ENCODE results near the gene MN1.

Gene MN1

DNA sequence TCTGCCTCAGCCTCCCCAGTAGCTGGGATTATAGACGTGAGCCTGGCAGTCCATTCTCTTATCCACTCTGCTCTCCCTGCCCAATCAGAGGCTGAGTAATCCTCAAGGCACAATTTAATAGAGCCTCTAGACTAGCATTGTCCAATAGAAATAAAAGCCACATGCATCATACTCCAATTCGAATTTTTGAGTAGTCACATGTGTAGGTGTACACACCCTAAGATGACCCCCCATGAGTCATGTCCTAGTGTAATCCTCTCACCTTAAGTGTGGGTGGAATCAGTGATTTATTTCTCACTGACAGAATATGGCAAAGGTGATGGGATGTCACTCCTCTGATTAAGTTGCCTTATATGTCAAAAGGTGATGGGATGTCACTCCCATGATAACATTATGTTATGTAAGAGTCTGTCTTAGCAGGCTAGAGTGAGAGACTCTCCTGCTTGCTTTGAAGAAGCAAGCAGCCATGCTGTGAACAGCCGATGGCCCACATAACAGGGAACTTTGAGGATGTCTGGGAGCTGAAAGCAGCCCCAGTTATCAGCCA, 61.3 kb downstream of the MN1 start:
- DNase-seq (ENCODE audit: low read depth) = no peak

GRCh38 chr22:27737521-27737920, 64.0 kb downstream of the MN1 start:
- DNase-seq (ENCODE audit: low read depth) = no peak

GRCh38 chr22:27734066-27734465, 67.5 kb downstream of the MN1 start:
- no peak for DNase-seq (ENCODE audit: low read depth)

DNA sequence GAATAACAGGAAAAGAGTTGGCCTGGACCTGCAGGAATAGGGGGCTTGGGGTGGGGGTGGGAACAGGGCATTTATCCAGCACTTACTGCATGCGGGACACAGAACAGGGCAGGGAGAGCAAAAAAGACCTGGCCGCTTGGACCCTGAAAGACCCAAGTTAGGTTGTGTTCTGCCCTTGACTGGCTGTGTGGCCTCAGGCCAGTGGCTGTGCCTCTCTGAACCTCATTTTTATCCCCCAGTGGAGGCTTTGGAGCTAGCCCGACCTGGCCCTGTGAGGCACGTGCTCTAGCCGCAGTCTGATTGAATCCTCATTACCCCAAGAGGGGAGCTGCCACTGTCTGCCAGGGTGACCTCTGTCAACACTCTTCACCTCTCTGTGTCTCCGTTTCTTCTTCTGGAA, 68.7 kb downstream of the MN1 start:
- DNase-seq (ENCODE audit: low read depth) = no peak

DNA sequence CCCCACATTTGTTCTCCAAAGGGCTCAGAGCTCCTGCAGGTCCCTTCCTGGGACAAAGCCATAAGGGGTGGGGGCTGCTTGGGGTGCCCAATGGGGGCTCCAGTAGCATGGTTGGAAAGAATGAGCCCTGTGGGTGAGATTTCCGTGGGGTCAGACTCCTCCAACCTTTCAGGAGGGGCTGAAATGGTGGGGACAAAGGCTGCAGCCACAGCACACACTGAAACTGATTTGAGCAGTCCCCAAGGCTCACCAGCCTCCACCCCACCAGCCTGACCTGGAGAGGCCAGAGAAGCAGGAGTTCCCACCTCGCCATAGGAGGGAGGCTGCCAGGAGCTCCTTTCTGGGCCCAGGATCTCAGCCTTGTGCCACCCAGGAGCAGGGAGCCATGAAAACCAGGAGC, 69.2 kb downstream of the MN1 start:
- no peak for DNase-seq (ENCODE audit: low read depth)

DNA sequence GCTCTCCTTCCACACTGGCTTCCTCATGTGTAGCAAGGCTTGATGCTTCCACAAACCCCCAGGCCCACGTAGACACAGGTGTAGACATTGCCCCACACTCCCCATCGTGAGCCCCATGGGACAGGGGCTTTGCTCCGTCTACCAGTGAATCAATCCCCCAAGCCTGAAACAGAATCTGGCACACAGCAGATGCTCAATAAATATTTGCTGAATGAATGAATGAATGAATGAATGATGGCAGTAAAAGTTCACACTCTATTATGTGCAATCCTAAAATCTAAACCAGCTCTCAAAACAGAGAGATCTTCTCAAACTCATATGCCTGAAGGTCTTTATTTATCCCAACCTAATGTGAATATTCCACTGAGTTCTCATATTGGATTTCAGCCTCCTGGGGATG, 69.9 kb downstream of the MN1 start:
- no peak for DNase-seq (ENCODE audit: low read depth)

DNA sequence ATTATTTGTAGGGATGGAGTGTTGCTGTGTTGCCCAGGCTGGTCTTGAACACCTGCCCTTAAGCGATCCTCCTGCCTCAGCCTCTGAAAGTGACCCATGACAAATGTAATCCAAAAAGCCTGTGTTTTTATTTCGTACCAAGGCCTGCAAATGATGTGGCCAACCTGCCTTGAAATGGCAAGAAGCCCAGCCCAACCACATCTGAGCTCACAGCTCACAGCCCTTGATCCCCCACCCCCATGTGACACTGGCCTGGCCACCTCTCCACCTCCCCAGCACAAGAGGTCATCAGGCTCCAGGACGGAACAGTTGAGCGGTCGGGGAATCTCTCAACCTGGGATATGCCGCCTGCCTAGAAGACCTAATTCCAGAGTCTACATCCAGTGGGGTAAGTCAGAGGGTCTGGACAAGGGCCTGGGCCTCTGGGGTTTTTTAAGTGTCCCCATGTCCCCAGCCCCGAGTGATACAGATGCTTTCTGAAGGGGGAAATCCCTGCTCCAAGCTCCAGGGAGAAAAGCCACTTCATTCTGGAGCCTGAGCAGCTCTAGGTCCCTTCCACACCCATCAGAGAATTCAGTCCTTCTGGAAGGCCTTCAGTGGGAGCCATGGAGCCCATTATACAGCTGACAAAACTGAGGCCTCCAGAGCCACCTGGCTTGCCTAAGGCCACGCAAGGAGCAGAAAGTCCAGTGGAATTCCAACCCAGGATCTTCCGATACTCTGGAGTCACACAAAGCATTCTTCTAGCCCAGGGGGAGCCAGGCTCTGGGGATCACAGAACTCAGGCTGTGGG, 70.7 kb downstream of the MN1 start:
- no peak for DNase-seq (ENCODE audit: low read depth)

DNA sequence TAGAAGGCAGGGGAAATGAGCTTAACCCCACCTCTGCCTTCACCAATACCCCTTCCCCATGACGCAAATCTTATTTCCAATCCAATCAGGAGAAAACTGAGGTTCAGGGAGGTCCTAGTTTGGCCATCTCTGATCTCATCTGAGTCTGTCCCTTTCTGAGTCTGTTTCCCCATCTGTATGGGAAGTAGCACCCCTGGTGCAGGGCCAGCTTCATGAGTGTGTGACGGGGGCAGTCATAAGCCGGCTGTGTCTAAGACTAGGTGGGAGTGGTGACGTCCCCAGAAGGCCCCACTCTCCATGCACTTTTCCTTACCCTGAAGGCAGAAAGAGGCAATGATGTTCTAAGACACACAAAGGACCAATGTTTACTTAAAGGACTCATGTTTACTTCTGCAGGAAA, 72.3 kb downstream of the MN1 start:
- DNase-seq (ENCODE audit: low read depth) = no peak

DNA sequence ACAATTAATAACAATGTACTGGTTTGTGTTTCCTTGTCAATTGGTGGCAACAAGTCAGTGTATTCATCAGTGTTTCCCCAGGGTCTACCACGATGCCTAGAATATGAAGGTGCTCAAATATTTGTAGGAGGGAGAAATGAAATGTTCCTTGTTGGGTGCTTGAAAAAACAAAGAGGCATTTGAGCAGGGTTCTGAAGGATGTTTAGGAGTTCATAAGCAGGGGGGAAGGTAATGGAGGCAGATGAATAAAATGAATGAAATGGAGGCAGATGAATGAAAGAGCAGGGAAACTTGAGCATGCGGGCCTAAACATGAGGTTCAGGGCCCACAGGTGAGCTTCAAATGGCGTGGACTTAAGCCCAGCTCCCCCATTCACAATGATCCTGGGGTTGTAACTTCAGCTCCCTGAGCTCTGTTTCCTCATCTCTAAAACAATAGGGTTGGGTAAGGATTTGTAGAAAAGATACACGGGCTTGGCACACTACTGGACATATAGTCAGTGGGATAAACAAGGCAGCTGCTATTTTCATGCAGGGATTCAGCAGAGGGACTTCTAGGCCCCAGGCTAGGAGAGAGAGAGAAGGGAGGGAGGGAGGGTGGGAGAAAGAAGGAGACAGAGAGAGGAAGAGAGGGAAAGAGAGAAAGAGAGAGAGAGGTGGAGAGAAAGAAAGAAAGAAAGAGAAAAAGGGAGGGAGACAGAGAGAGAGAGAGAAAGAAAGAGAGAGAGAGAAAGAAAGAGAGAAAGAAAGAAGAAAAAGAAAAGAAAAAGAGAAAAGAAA, 73.7 kb downstream of the MN1 start:
- DNase-seq (ENCODE audit: low read depth) = no peak

DNA sequence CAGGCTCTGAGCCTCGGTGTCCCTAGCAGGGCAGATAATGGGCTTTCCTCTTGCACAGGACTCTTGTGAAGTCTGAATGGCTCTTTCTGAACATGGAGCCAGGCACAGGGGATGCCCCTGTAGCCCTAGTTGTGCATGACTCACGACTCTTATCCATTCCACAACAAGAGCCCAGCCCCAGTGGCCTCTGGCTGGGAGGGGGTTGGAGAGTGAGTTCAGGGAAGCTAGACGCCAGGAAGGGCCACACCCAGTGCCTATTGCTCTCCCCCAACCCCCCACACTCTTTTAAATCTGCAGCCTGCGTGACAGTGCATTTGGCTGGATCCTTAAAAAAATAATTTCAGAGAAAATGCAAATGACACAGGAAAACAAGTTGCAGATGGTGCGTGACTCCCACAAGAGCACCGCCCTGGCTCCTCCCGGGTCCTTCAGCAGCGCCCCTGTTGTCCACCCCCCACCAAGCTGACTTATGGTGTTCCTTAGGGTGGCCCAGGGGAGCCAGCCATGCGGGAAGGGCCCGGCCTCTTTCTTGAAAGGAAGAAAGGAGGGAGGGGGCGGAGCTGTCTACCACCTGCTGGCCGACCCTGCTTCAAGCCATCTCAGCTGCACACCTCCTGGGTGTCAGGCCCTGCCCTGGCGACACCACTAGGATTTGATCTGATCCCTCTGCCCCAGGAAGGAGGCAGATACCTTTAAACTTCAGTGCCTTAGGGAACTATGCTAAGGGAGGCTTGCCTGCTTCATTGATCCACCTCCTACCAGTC, 74.7 kb downstream of the MN1 start:
- no peak for DNase-seq (ENCODE audit: low read depth)

- DNase-seq (ENCODE audit: low read depth) = no peak
These were observed 75.2 kb downstream of the MN1 start for GRCh38 chr22:27726331-27726685.

GRCh38 chr22:27725661-27726060, 75.9 kb downstream of the MN1 start:
- DNase-seq (ENCODE audit: low read depth) = no peak

DNA sequence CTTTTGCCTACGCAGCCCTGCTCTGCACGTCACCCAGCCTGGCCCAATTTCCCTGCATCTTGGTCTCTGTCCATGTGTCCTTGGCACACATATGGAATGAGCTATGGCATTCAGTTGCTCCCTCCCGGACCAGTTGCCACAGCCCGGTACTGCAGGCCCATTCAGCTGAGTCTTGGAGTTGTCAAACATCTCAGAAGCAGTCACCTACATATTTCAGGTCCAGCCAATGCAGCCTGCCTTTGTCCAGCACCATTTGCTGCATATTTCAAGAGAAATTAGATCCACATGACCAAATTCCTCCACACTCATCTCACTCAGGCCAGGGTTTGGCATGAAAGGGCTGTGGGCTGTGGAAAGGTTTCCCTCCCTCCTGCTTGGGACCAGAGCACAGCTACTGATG, 76.8 kb downstream of the MN1 start:
- no peak for DNase-seq (ENCODE audit: low read depth)

- no peak for DNase-seq (ENCODE audit: low read depth)
These were observed 77.4 kb downstream of the MN1 start for GRCh38 chr22:27724157-27724556.

DNA sequence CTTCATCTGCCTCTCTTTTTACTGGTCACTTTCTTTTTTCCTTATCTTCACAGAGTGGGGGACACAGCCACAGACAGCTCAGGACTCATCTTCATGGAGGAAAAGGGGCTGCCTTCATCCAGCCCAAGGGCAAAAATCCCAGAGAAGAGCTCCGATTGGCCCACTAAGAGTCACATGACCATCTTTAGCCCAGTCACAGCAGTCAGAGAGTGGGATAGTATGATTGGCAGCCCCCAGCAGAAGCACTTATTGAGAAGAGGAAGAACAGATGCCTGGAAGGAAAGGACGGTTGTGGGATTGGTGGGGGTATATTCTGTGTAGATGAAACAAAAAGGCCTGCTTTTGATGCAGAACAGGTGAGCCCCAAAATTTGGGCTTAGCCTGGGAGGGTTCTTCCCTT, 77.8 kb downstream of the MN1 start:
- DNase-seq (ENCODE audit: low read depth) = no peak

- DNase-seq (ENCODE audit: low read depth) = no peak
These were observed 78.4 kb downstream of the MN1 start for GRCh38 chr22:27723158-27723557.

DNA sequence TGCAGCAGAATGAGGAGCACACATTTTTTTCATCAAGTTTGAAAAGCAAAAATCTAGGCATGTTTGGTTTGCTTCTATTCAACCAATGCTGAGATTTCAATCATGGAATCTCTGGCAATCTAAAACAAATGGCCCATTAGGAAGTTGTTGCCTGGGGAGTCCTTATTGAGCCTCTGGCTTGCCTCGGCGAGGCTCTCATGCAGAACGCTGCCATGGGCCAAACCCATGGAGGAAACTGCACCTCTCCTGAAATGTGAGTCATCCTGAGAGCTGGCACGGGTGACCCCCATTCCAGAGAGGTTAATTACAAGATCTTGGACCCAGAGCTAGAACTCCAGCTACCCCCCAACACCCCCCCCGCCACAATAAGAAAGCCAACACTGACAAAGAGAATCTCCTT, 80.7 kb downstream of the MN1 start:
- DNase-seq (ENCODE audit: low read depth) = no peak

- no peak for DNase-seq (ENCODE audit: low read depth)
These were observed 81.9 kb downstream of the MN1 start for GRCh38 chr22:27719535-27720227.

- no peak for DNase-seq (ENCODE audit: low read depth)
These were observed 82.6 kb downstream of the MN1 start for GRCh38 chr22:27719036-27719347.

GRCh38 chr22:27718186-27719035, 83.1 kb downstream of the MN1 start:
- DNase-seq (ENCODE audit: low read depth) = no peak

GRCh38 chr22:27717094-27717493, 84.5 kb downstream of the MN1 start:
- no peak for DNase-seq (ENCODE audit: low read depth)

All from stimulated activated CD8-positive, alpha-beta memory T cell treated with anti-CD3 and anti-CD28 coated beads, Interleukin-12 subunit alpha, Interleukin-12 subunit beta, amount 100 ng/mL, for 4 hours (primary cell).